Rectal smooth muscle tissue (tissue), 1 donor: ENCODE measurements around the gene ICOS.

ENCODE experiments used
- H3K27ac ChIP-seq: one replicate; pipeline ENCODE4 v1.7.0; 2013; ENCODE audit warnings: low read depth, low read length, inconsistent platforms
- H3K27me3 ChIP-seq: one replicate; pipeline ENCODE4 v1.7.0; 2013; ENCODE audit warnings: low read length; ENCODE audit not compliant: control insufficient read depth, insufficient read depth
- H3K36me3 ChIP-seq: one replicate; pipeline ENCODE4 v1.7.0; 2013; ENCODE audit warnings: low read length; ENCODE audit not compliant: control insufficient read depth, insufficient read depth
- H3K4me1 ChIP-seq: one replicate; pipeline ENCODE4 v1.7.0; 2013; ENCODE audit warnings: low read length; ENCODE audit not compliant: control insufficient read depth, insufficient read depth
- H3K4me3 ChIP-seq: one replicate; pipeline ENCODE4 v1.7.0; 2013; ENCODE audit warnings: low read length
- H3K9ac ChIP-seq: one replicate; pipeline ENCODE4 v1.7.0; 2013; ENCODE audit warnings: low read length

ICOS gene

GRCh38 chr2:203987959-203988358 is 51.4 kb downstream of the ICOS start:
- Histone ChIP-seq H3K4me3 (no peak overlapping the region), H3K27me3 (no peaks in the 10 kb centered on the region), H3K27ac (no peak overlapping the region), H3K36me3 (no peaks in the 10 kb centered on the region), H3K9ac (no peak overlapping the region), H3K4me1 (no peaks in the 10 kb centered on the region)

- H3K27me3 ChIP-seq: no peaks in the 10 kb centered on the region
- no peaks in the 10 kb centered on the region for H3K4me1 ChIP-seq
- H3K36me3 ChIP-seq: no peaks in the 10 kb centered on the region
- no peak overlapping the region for H3K4me3 ChIP-seq
- no peak overlapping the region for H3K27ac ChIP-seq
- H3K9ac ChIP-seq: no peak overlapping the region
Observed at GRCh38 chr2:203988500-203989260, 52.1 kb downstream of the ICOS start.

- H3K4me1 ChIP-seq: no peaks in the 10 kb centered on the region
- H3K36me3 ChIP-seq: no peaks in the 10 kb centered on the region
- no peak overlapping the region for H3K27ac ChIP-seq
- no peaks in the 10 kb centered on the region for H3K27me3 ChIP-seq
- no peak overlapping the region for H3K4me3 ChIP-seq
- no peak overlapping the region for H3K9ac ChIP-seq
Observed at GRCh38 chr2:203989521-203989920, 53.0 kb downstream of the ICOS start.

DNA sequence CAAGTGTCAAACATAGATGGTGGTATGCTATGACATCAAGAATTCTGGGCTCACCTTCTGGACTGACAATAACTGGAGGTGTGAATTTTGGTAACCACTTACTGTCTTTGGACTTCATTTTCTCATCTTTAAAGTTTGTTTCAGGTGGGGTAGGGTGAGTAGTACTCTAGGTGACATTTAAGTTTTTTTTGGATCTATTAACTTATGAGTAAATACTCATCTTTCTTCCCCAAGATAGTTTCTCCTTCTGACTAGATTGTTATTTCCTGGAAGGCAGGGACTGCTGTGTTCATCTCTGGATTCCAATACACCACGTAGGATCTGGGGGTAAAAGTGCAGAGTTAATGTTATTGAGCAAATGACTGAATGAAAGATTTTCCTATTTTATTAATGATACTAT is 55.9 kb downstream of the ICOS start:
- H3K36me3 ChIP-seq: no peaks in the 10 kb centered on the region
- no peak overlapping the region for H3K27ac ChIP-seq
- H3K4me1 ChIP-seq: no peaks in the 10 kb centered on the region
- no peak overlapping the region for H3K4me3 ChIP-seq
- no peaks in the 10 kb centered on the region for H3K27me3 ChIP-seq
- no peak overlapping the region for H3K9ac ChIP-seq

DNA sequence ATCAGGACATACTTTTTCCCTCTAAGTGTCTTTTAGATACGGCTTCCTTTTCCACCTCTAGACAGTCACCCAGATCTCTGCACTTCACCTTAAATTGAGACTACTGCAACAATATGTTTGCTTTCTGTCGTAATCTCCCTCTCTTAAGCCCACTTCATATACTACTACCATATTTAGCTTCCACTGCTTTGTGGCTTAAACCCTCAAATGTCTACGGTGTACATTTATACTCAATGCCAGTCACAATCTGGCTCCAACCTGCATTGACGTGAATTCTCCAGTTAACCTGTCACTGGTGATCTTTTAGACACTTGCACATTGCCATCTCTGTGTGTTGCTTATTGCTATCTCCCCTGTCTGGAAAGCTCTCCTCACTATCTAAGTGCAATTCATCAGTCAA is 56.4 kb downstream of the ICOS start:
- Histone ChIP-seq H3K36me3 (no peaks in the 10 kb centered on the region), H3K4me1 (peaks cover under 1% of the 10 kb centered on the region), H3K27me3 (no peaks in the 10 kb centered on the region), H3K27ac (no peak overlapping the region), H3K9ac (no peak overlapping the region), H3K4me3 (no peak overlapping the region)

- no peak overlapping the region for H3K4me3 ChIP-seq
- H3K27ac ChIP-seq: no peak overlapping the region
- no peaks in the 10 kb centered on the region for H3K27me3 ChIP-seq
- no peaks in the 10 kb centered on the region for H3K36me3 ChIP-seq
- peaks cover 5% of the 10 kb centered on the region for H3K4me1 ChIP-seq
- H3K9ac ChIP-seq: no peak overlapping the region
Observed at GRCh38 chr2:203993560-203993959, 57.0 kb downstream of the ICOS start.

DNA sequence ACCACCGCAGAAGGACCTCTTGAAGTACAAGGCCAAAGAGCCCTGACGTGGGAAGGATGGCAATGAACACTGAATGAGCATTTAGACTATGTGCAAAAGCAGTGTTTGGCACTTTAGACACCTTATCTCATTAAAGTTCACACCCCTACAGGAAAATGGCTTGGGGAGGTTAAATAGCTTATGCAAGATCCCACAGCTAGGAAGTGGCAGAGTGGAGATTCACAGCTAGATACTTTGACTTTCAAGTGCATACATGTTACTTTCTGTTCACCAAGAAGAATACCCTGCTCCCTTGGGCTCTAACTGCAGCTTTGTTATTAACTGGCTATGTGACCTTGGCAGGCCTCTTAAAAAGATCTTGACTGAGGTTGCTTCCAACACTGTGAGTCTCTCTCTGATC is 58.2 kb downstream of the ICOS start:
- Histone ChIP-seq H3K4me1 (peaks cover 5% of the 10 kb centered on the region), H3K9ac (no peak overlapping the region), H3K36me3 (no peaks in the 10 kb centered on the region), H3K4me3 (no peak overlapping the region), H3K27me3 (no peaks in the 10 kb centered on the region), H3K27ac (no peak overlapping the region)

DNA sequence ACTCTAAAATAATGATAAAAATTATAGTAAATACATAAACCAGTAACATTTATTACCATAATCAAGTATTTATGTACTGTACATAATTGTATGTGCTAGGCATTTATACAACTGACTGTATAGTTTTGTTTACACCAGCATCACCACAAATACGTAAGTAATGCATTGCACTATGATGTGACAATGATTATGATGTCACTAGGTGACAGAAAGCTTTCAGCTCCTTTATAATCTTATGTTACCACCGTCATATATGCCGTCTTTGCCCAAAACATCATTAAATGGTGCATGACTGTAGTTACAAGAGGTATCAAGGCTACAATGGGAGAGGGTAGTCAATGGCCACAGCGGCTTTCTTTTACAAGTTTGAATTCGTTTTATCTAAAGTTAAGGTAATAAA is 60.1 kb downstream of the ICOS start:
- Histone ChIP-seq H3K36me3 (no peaks in the 10 kb centered on the region), H3K9ac (no peak overlapping the region), H3K4me3 (no peak overlapping the region), H3K27me3 (no peaks in the 10 kb centered on the region), H3K4me1 (peaks cover 5% of the 10 kb centered on the region), H3K27ac (no peak overlapping the region)

DNA sequence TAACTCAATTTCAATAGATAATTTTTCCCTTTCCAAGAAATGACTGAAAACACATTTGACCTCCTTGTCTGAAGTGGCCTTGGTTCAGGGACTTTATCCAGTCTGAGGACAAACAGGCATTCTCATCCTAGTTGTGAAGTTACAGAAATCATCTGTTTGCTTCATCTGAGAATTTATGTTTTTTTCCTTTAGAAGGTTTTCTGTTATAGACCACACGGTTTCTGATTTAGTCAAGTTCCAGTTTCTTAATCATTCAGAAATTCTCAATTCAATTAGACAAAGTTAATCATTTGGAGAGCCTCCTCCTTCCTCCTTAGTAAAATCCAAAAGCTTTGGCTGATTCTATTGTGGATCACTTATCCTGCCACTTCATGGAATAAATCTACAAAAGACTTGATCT is 60.9 kb downstream of the ICOS start:
- H3K27ac ChIP-seq: no peak overlapping the region
- H3K4me3 ChIP-seq: no peak overlapping the region
- no peak overlapping the region for H3K9ac ChIP-seq
- no peaks in the 10 kb centered on the region for H3K27me3 ChIP-seq
- peaks cover 5% of the 10 kb centered on the region for H3K4me1 ChIP-seq
- no peaks in the 10 kb centered on the region for H3K36me3 ChIP-seq

GRCh38 chr2:203997980-203998809 is 61.6 kb downstream of the ICOS start:
- Histone ChIP-seq H3K36me3 (no peaks in the 10 kb centered on the region), H3K27ac (no peak overlapping the region), H3K27me3 (no peaks in the 10 kb centered on the region), H3K4me1 (peaks cover 5% of the 10 kb centered on the region), H3K9ac (no peak overlapping the region), H3K4me3 (no peak overlapping the region)

GRCh38 chr2:203999835-204000234 is 63.3 kb downstream of the ICOS start:
- Histone ChIP-seq H3K4me1 (peaks cover 5% of the 10 kb centered on the region), H3K27me3 (no peaks in the 10 kb centered on the region), H3K9ac (no peak overlapping the region), H3K4me3 (no peak overlapping the region), H3K36me3 (no peaks in the 10 kb centered on the region), H3K27ac (no peak overlapping the region)

DNA sequence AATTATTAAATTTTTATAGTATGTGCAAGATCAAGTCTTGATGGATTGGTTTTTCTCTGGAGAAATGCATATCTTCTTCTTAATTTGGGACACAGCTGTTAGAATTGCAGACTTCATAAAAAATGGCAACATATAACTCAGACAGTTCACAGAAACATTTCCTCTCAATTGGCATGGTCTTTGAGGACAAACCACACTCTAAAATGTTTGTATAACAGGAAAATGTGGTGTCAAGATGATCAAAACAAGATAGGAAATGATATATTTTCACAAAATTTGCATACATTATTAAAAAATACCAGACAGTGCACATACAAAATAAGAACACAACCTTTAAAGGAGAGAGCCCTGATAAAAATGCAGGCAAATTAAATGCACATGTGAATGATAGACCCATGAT is 63.9 kb downstream of the ICOS start:
- Histone ChIP-seq H3K27me3 (no peaks in the 10 kb centered on the region), H3K36me3 (no peaks in the 10 kb centered on the region), H3K4me3 (no peak overlapping the region), H3K27ac (no peak overlapping the region), H3K9ac (no peak overlapping the region), H3K4me1 (peaks cover 5% of the 10 kb centered on the region)
